ENCODE results near the gene C1orf210.

DNA sequence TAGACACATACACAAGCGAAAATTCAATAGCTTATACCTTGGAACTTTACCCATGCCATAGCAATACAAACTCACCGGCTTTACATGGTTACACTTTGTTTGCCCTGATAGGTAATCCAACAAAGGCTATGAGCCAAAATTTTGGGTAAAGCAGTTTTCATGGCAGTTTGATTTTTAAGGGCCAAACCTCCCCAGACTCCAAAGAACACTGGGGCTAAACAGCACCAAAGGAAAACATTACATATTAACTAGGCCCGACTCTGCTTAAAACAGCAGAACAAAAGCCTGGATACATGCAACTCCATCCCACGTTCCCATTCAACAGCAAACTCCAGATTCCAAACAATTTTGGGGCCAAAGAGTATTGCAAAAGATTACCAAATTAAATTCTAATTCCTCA, 19.9 kb downstream of the C1orf210 start:
- TF ChIP-seq, protein P1, sequence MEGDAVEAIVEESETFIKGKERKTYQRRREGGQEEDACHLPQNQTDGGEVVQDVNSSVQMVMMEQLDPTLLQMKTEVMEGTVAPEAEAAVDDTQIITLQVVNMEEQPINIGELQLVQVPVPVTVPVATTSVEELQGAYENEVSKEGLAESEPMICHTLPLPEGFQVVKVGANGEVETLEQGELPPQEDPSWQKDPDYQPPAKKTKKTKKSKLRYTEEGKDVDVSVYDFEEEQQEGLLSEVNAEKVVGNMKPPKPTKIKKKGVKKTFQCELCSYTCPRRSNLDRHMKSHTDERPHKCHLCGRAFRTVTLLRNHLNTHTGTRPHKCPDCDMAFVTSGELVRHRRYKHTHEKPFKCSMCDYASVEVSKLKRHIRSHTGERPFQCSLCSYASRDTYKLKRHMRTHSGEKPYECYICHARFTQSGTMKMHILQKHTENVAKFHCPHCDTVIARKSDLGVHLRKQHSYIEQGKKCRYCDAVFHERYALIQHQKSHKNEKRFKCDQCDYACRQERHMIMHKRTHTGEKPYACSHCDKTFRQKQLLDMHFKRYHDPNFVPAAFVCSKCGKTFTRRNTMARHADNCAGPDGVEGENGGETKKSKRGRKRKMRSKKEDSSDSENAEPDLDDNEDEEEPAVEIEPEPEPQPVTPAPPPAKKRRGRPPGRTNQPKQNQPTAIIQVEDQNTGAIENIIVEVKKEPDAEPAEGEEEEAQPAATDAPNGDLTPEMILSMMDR (IDR thresholded peaks at IDR 0.05): no peak
- no peak for TF ChIP-seq POLR2A (IDR thresholded peaks at IDR 0.05)
